ENCODE data around the gene RSU1. TPM values are rescaled to one million over a fixed set of nuclear protein-coding genes. Genes with fewer than 3 reads are reported as not detected.

RSU1 gene
- total and polyA plus RNA-seq, 2 donors (not counting 1 experiment from before 2014, with no cell fraction given): 46.9 to 252 TPM

GRCh38 chr10:16751244-16751643, 66.0 kb downstream of the RSU1 start:
- Histone ChIP-seq H3K27me3 (ENCODE audit: control insufficient read depth, insufficient read depth, low read length) (no peaks in the 10 kb centered on the region), H3K9ac (ENCODE audit: insufficient read depth, low read length) (no peak overlapping the region), H4K20me1 (ENCODE audit: control insufficient read depth, extremely low read depth, insufficient read depth, low read length) (no peaks in the 10 kb centered on the region), H3K4me2 (ENCODE audit: extremely low read depth, insufficient read depth, low read length) (no peak overlapping the region), H3K4me1 (ENCODE audit: control insufficient read depth, extremely low read depth, insufficient read depth, low read length) (no peaks in the 10 kb centered on the region), H3K9me3 (ENCODE audit: control insufficient read depth, insufficient read depth, low read depth, low read length) (no peaks in the 10 kb centered on the region), H3K79me2 (ENCODE audit: control insufficient read depth, insufficient read depth, low read length) (no peaks in the 10 kb centered on the region), H3K27ac (ENCODE audit: insufficient read depth, low read length) (no peak overlapping the region), H2AFZ (ENCODE audit: low read length) (no peak overlapping the region), H3K36me3 (ENCODE audit: control insufficient read depth, insufficient read depth, low read length) (peaks cover 4% of the 10 kb centered on the region), H3K4me3 (replicated peaks in 1 of 4; ENCODE audit: control extremely low read depth in 1 of 4, insufficient read depth in 1 of 4, low read depth in 3 of 4, low read length in 4 of 4) (no peak overlapping the region)
- no peak for TF ChIP-seq EZH2 (IDR thresholded peaks at IDR 0.05; ENCODE audit: low read length, missing control alignments)
- TF ChIP-seq, protein P1, sequence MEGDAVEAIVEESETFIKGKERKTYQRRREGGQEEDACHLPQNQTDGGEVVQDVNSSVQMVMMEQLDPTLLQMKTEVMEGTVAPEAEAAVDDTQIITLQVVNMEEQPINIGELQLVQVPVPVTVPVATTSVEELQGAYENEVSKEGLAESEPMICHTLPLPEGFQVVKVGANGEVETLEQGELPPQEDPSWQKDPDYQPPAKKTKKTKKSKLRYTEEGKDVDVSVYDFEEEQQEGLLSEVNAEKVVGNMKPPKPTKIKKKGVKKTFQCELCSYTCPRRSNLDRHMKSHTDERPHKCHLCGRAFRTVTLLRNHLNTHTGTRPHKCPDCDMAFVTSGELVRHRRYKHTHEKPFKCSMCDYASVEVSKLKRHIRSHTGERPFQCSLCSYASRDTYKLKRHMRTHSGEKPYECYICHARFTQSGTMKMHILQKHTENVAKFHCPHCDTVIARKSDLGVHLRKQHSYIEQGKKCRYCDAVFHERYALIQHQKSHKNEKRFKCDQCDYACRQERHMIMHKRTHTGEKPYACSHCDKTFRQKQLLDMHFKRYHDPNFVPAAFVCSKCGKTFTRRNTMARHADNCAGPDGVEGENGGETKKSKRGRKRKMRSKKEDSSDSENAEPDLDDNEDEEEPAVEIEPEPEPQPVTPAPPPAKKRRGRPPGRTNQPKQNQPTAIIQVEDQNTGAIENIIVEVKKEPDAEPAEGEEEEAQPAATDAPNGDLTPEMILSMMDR (conservative IDR thresholded peaks at IDR 0.05 in 1 of 2, IDR thresholded peaks at IDR 0.05 in 1 of 2; ENCODE audit: low read depth in 1 of 2, low read length in 2 of 2): no peak
- no peak for DNase-seq (ENCODE audit: low read depth in 2 of 2)

DNA sequence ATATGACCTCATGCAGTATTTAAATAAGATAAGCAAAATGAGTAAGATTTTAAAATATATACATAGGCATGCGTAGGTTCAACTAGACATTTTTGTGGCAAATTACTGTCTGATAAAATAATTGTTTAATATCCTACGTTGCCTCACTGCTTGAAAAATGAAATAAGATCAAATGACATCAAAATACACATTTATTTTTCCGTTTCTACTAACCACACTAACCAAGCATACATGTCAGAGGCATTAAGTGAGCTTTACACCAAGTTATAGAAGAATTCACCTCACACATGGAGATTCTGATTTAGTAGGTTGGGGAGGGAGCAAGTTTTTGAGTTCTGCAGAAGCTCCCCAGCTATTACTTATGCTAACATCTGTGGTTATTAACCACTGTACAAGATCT, 66.8 kb downstream of the RSU1 start:
- Histone ChIP-seq H2AFZ (ENCODE audit: low read length) (no peak overlapping the region), H3K36me3 (ENCODE audit: control insufficient read depth, insufficient read depth, low read length) (peaks cover 4% of the 10 kb centered on the region), H3K27ac (ENCODE audit: insufficient read depth, low read length) (no peak overlapping the region), H3K9ac (ENCODE audit: insufficient read depth, low read length) (no peak overlapping the region), H3K9me3 (ENCODE audit: control insufficient read depth, insufficient read depth, low read depth, low read length) (no peaks in the 10 kb centered on the region), H4K20me1 (ENCODE audit: control insufficient read depth, extremely low read depth, insufficient read depth, low read length) (no peaks in the 10 kb centered on the region), H3K4me3 (replicated peaks in 1 of 4; ENCODE audit: control extremely low read depth in 1 of 4, insufficient read depth in 1 of 4, low read depth in 3 of 4, low read length in 4 of 4) (no peak overlapping the region), H3K4me2 (ENCODE audit: extremely low read depth, insufficient read depth, low read length) (no peak overlapping the region), H3K4me1 (ENCODE audit: control insufficient read depth, extremely low read depth, insufficient read depth, low read length) (no peaks in the 10 kb centered on the region), H3K79me2 (ENCODE audit: control insufficient read depth, insufficient read depth, low read length) (no peaks in the 10 kb centered on the region), H3K27me3 (ENCODE audit: control insufficient read depth, insufficient read depth, low read length) (no peaks in the 10 kb centered on the region)
- no peak for TF ChIP-seq EZH2 (IDR thresholded peaks at IDR 0.05; ENCODE audit: low read length, missing control alignments)
- TF ChIP-seq, protein P1 (conservative IDR thresholded peaks at IDR 0.05 in 1 of 2, IDR thresholded peaks at IDR 0.05 in 1 of 2; ENCODE audit: low read depth in 1 of 2, low read length in 2 of 2): no peak
- DNase-seq (ENCODE audit: low read depth in 2 of 2): peak in 1 of 2 donors; percentile 1

DNA sequence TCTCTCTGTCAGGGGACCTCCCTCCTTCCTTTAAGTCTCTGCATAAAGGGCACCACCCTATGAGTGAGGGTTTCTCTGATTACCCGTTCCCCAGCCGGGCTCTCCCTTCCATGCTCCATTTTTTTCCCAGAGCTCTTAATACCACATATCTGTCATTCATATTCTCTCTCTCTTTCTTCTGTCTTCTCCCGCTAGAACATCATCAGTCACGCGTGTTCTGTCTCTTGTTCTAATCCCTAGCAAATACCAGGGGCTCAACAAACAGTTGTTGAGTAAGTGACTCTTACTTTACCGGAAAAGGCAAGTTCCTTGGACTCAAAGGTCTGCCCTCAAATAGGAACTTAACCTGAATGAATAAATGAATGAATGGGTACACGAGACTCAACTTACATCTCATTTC, 68.5 kb downstream of the RSU1 start:
- Histone ChIP-seq H2AFZ (ENCODE audit: low read length) (no peak overlapping the region), H4K20me1 (ENCODE audit: control insufficient read depth, extremely low read depth, insufficient read depth, low read length) (no peaks in the 10 kb centered on the region), H3K4me2 (ENCODE audit: extremely low read depth, insufficient read depth, low read length) (no peak overlapping the region), H3K4me1 (ENCODE audit: control insufficient read depth, extremely low read depth, insufficient read depth, low read length) (no peaks in the 10 kb centered on the region), H3K79me2 (ENCODE audit: control insufficient read depth, insufficient read depth, low read length) (no peaks in the 10 kb centered on the region), H3K36me3 (ENCODE audit: control insufficient read depth, insufficient read depth, low read length) (peaks cover 4% of the 10 kb centered on the region), H3K4me3 (replicated peaks in 1 of 4; ENCODE audit: control extremely low read depth in 1 of 4, insufficient read depth in 1 of 4, low read depth in 3 of 4, low read length in 4 of 4) (no peak overlapping the region), H3K9ac (ENCODE audit: insufficient read depth, low read length) (no peak overlapping the region), H3K27ac (ENCODE audit: insufficient read depth, low read length) (no peak overlapping the region), H3K9me3 (ENCODE audit: control insufficient read depth, insufficient read depth, low read depth, low read length) (no peaks in the 10 kb centered on the region), H3K27me3 (ENCODE audit: control insufficient read depth, insufficient read depth, low read length) (no peaks in the 10 kb centered on the region)
- TF ChIP-seq, protein P1 (conservative IDR thresholded peaks at IDR 0.05 in 1 of 2, IDR thresholded peaks at IDR 0.05 in 1 of 2; ENCODE audit: low read depth in 1 of 2, low read length in 2 of 2): no peak
- no peak for TF ChIP-seq EZH2 (IDR thresholded peaks at IDR 0.05; ENCODE audit: low read length, missing control alignments)
- no peak for DNase-seq (ENCODE audit: low read depth in 2 of 2)
